GM21447 (cell line): Measurements from ENCODE around the gene HBA1.
"Not testable (repeated sequence)": the region's sequence is repeated elsewhere in the genome, so short reads cannot be mapped to it uniquely, and the experiment has no call there.

Experiments used
- ATAC-seq: cut with Tn5 transposase; IDR thresholded peaks from one replicate; pipeline ENCODE4 v1.9.1; 2021; ENCODE audit not compliant: unreplicated experiment

HBA1 gene

DNA sequence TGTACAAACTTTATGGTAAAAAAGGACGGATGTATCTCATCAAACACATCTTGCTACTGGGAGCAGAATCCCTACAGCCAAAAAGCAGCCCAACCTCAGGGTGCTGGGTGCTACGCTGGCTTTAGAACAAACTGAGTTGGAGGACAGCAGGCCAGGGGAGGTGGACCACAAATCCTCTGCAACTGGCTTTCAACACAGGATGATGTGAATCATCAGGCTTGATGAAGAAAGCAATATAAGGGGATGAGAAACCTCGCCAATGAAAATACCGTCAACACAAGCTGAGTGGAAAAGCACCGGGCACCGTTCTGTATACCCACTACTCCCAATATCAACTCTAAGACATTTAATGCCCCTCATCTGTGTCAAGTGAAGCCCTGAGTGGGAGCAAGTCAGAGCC lies 18.0 kb downstream of the HBA1 start:
- no peak for ATAC-seq

DNA sequence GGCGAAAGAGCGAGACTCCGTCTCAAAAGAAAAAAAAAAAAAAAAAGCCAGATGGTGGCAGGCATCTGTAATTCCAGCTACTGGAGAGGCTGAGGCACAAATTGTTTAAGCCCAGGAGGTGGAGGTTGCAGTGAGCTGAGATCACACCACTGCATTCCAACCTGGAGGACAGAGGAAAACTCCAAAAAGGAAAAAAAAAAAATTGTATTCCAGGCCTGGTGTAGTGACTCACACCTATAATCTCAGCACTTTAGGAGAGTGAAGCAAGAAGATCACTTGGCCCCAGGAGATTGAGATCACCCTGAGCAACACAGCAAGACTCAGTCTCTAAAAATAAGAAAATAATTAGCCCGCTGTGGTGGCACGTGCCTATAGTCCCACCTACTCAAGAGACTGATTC lies 23.9 kb downstream of the HBA1 start:
- no peak for ATAC-seq

DNA sequence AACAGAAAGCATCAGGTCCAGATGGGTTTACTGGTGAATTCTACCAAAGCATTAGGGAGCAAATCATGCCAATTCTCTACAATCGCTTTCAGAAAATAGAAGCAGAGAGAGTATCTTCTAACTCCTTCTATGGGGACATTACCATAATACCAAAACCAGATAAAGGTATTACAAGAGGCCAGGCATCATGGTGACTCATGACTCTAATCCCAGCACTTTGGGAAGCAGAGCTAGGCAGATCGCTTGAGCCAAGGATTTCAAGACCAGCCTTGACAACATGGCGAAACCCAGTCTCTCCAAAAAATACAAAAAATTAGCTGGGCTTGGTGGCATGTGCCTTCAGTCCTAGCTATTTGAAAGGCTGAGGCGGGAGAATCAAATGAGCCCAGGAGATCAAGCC lies 26.8 kb downstream of the HBA1 start:
- no peak for ATAC-seq

DNA sequence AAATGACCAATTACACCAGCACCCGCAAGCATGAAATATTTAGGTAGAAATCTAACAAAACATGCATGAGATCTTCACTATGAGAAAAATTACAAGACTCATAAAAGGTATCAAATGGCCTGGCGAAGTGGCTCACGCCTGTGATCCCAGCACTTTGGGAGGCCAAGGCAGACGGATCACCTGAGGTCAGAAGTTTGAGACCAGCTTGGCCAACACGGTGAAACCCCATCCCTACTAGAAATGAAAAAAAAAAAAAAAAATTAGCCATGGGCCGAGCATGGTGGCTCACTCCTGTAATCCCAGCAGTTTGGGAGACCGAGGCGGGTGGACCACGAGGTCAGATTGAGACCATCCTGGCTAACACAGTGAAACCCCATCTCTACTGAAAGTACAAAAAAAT lies 27.6 kb downstream of the HBA1 start:
- ATAC-seq = not testable (repeated sequence)

DNA sequence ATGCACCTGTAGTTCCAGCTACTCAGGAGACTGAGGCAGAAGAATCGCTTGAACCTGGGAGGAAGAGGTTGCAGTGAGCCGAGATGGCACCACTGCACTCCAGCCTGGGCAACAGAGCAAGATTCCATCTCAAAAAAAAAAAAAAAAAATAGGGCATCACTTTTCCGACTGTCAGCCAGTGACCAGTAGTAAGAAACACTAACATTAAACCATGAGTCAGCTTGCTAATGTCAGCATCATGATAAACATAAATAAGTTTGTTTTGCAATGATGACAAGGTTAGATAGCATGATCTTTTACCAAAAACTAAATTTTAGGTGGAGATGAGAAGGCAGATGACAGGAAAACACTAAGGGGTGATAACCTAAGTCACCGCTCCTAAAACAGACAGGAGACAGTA lies 32.9 kb downstream of the HBA1 start:
- not testable (repeated sequence) for ATAC-seq

DNA sequence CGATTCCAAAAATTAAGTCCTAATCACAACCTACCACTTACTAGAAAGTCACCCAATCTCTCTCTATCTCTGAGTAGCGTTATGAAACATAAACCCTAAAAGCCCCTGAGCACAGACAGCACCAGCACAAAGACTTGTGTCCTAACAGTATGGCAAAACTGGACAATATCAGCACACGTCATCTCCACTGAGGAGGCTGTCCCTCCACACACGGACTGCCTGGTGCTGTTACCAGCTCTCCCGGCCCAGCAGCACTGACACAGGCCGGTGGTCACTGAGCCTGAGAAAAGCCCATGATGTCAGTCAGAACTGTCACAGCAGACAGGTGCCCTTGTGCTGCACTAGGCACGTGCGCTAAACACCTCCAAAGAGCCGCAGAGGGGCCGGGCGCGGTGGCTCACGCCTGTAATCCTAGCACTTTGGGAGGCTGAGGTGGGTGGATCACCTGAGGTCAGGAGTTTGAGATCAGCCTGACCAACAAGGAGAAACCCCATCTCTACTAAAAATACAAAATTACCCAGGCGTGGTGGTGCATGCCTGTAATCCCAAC lies 35.2 kb downstream of the HBA1 start:
- ATAC-seq = not testable (repeated sequence)

DNA sequence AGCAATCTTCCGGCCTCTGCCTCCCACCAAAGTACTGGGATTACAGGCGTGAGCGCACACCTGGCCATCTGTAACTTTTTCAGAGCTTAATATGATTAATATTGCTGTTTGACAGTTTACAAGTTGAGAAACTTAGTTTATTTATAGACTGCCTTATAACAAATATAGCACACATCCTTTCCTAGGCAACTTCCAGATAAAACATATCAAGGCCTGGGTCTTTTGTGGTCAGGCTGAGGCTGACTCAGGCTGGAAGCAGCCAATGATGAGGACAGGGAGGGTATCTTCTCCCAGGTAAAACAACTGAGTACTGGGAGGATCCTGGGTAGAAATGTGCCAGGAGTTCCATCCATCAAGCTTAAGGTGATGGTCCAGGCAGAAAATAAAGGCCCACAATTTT lies 36.5 kb downstream of the HBA1 start:
- ATAC-seq = no peak

DNA sequence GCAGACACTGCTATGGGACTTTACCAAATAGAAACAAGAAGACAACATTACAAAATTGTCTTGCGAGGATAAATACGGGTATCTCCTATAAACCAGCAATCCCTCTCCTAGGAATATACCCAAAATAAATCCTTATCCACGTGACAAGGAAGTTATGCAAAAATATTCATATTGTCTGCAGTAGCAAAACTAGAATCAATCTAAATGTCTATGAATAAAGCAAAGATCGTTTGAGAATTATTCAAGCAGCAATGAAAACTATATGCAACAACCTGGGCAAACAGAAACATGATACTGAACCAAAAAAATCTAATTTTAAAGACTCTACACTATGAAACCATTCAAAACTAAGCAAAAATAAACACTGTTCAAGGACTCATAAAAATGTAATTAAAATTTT lies 43.5 kb downstream of the HBA1 start:
- ATAC-seq = no peak
